Stimulated activated CD8-positive, alpha-beta memory T cell treated with anti-CD3 and anti-CD28 coated beads, Interleukin-15, amount 100 ng/mL, for 24 hours (primary cell): ENCODE data around the gene SRSF2.
"Not testable (repeated sequence)": the region's sequence is repeated elsewhere in the genome, so short reads cannot be mapped to it uniquely, and the experiment has no call there.

Experiments used
- DNase-seq: peaks from one replicate; pipeline ENCODE4 v3.0.0-alpha.2; 2020; ENCODE audit warnings: low read depth

Gene SRSF2

DNA sequence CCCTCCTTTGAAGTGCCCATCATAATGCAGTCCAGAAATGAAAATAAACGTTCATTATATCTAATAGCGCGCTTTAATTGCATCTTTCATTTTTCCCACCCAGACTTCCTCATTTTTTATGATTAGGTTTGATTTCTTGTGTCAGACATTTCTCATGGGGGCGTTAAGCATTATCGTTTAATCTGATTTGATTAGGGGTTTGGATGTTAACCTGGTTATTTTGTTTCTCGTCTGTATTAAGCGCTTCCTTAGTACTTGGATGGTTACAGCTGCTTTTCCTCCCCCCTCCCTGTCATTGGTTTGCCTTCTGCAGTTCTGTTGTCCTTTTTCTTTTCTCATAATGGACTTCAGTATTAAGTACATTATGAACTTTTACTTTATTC is 1.3 kb upstream of the SRSF2 start:
- DNase-seq, result no peak

DNA sequence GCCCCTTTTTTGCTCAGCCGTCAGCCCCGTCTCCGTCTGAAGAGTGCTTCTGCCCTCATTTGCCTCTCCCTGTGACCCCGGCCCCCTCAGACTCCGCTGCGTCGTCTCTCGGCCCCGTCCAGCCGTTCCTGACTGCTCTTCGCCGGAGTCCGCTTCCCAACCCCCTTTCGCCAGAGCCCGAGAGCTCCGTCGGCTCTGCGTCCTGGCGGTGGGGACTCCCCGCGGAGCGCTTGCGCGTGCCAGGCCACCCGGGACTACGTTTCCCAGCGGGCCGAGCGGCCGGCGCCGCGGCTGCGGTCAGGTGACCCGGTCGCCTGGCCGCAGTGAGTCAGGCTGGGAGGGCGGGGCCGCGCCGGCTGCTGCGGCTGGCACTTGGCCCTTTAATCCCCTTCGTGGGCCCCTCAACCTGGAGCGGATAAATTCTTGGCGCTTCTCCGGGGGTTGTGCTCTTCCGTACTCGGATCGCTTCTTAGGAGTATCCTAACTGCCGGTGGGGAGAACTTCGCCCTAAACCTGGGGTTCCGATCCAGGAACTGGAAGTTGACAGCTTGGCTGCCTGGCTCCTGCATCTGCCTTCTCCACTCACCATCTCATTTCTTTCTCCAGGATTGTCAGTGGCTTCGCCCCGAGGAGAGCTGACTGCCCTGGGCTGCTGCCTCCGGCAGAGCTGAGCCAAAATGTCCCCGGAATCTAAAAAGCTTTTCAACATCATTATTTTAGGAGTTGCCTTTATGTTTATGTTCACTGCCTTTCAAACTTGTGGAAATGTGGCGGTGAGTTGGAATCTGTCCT is 741 bp upstream of the SRSF2 start, which contains the start of gene MFSD11:
Gene MFSD11 (plus strand): TSS at position 444 of the 792 bp plus-strand sequence. CDS start 234 bp downstream, at position 678.
- peak; percentile 86 for DNase-seq

DNA sequence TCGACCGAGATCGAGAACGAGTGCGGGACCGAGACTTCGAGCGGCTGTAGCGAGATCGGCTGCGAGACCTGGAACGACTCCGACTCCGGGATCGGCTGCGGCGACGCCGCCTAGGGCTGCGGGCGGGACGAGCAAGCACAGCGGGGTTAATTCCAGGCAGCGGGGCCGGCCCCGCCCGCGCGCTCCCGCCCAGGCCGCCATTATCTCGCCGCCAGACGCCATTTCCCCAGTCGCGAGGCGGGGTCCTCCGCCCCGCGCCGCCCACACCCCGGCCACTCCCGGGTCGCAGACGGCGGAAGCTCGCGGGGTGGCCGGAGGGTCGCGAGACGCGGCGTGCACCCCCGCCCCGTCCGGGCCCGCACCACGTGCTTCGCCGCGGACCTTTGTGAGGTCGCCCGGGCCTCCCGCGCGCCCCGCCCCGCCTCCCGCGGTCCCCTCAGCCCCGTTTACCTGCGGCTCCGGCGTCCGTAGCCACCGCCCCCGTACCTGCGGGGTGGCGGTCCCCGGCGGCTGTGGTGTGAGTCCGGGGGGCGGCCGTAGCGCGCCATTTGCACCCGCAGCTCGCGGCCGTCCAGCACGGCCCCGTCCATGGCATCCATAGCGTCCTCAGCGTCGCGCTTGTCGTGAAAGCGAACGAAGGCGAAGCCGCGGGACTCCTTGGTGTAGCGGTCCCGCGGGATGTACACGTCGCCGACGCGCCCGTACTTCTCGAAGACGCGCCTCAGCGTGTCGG is 616 bp downstream of the SRSF2 start:
- peak; percentile 40 for DNase-seq

DNA sequence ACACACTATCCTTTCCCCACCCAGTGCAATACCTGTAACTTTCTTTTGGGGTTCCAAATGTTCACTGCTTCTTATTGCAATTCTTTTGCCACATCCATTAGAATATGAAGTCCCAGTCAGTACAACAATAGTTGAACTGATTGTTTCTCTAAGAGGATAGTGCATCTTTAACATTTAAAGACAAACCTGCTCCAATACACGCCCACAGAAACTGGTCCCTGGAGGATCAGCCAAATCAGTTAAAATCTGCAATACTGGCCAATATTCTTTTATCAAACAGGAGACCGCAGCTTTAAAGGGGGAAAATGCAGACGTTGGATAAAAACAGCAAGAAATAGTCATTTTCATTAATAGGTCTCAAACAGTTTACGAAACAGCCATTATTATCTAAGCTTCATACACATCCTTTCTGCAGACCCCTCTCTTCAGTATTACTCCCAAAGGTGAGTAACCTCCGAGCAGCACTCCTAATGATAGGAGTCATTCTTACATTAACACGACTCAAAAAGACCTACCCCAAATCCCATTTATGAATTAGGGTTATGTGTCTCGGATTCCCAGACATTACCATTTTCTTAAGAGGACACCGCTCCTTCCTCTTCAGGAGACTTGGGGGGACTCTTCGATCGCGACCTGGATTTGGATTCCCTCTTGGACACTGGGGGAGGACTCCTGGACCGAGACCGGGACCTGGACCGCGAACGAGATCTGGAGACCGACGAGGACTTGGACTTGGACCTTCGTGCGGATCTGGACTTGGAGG is 1.4 kb downstream of the SRSF2 start:
- DNase-seq, result no peak

DNA sequence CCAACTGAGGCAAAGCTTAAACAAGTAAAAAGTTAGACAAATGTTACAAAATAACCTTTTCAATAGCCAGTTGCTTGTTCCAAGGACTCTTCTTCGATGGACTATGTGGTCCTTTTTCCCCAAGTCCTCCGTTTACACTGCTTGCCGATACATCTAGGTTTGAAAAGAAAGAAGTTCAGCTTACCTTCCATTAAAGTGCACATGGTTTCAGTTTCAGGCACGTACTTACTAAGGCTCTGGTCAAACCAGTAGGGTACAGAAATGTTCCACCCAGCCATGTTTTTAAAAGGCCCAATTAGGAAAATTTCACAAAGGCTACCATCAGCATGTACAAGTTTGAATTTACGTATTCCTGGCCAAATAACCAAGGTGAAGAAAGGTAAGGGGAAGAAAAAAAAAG is 2.1 kb downstream of the SRSF2 start:
- no peak for DNase-seq

DNA sequence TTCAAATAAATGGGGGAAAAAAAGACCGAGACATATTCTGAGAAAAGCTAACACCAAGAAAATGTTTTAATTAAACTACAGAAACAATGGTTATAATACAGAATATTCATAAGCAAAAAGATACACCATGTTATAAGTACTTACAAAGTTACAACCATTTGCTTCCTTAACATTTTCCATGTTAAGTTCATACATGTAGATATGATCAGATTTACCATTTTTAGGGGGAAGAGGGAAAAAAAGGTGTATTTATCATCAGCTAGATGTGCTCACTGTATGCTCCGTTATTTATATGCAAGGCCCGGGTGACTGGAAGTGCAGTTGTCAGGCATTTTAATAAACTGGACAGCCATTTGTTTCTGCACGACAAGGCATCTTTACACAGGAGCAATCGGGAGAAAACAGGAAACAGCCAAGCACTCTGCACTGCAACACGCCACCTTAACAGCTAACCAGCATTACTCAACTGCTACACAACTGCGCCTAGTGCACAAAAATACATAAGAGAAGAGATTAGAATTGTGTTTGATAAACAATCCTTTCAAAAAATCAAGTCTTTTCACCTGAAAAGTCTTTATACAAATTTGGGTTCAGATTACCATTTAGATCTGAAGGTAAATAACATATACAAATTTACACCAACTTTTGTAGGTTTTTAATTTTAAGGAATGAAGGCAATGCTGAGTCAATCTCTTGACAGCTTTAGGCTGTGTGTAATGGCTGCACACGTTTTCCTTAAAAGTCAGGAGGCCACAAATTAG is 2.9 kb downstream of the SRSF2 start:
- no peak for DNase-seq

DNA sequence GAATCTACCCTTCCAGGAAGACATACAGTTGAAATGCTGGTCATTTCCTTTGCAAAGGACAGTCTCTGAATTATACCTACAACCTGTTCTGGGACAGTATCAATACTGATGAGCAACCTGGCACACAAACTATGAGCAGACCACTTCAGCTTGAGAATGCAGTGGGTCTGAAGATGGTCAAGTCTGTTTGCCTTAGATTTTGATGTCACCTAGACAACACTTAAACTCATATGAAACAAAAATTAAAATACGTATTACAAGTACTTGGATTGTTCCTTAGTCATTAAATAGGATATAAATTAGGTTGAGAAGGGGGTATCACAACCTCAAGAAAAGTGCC is 3.5 kb downstream of the SRSF2 start:
- no peak for DNase-seq

DNA sequence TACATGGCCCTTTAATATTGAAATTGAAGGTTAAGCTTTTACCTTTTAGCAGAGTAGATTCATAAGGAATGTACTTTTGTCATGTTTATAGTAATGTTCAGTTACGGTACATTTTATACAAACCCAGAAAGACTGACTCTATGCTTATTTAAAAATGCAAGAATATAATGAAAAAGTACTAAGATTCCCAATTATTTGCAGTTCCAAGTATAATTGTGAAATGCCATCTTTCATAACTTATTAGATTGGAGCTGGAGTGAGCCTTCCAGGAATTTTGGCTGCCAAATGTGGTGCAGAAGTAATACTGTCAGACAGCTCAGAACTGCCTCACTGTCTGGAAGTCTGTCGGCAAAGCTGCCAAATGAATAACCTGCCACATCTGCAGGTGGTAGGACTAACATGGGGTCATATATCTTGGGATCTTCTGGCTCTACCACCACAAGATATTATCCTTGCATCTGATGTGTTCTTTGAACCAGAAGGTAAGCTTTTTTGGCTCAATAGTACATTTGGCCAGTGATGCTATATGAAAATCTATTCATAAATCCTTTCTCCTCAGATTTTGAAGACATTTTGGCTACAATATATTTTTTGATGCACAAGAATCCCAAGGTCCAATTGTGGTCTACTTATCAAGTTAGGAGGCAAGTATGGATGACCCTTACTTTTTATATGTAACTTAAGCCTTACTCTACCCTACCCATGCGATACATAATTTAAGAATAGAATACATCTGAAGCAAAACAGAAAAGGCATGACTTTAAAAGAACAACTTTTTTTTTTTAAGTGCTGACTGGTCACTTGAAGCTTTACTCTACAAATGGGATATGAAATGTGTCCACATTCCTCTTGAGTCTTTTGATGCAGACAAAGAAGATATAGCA is 4.2 kb downstream of the SRSF2 start:
- no peak for DNase-seq

DNA sequence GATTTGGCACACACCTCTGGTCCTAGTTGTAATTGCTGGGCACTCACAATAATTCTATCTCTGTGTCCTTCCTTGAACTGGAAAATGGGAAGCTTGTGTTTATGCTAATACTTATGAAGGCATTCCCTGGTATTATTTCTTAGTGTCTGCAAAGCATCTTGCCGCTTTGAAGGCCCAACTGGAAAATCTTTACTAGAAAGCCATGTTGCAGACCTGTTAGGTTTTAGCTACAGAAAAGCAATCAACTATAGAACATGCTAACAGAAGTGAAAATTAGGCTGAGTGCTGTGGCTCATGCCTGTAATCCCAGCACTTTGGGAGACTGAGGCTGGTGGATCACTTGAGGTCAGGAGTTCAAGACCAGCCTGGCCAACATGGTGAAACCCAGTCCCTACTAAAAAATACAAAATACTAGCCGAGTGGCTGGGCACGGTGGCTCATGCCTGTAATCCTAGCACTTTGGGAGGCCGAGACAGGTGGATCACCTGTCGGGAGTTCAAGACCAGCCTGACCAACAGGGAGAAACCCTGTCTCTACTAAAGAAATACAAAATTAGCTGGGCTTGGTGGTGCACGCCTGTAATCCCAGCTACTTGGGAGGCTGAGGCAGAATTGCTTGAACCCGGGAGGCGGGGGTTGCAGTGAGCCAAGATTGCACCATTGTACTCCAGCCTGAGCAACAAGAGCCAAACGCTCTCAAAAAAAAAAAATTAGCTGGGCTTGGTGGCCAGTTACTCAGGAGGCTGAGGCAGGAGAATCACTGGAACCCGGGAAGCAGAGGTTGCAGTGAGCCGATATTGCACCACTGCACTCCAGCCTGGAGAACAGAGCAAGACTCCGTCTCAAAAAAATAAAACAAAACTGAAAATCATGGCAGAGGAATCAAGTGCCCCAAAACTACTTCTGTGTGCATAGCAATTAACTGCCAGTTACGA is 5.1 kb downstream of the SRSF2 start:
- DNase-seq, result not testable (repeated sequence)

DNA sequence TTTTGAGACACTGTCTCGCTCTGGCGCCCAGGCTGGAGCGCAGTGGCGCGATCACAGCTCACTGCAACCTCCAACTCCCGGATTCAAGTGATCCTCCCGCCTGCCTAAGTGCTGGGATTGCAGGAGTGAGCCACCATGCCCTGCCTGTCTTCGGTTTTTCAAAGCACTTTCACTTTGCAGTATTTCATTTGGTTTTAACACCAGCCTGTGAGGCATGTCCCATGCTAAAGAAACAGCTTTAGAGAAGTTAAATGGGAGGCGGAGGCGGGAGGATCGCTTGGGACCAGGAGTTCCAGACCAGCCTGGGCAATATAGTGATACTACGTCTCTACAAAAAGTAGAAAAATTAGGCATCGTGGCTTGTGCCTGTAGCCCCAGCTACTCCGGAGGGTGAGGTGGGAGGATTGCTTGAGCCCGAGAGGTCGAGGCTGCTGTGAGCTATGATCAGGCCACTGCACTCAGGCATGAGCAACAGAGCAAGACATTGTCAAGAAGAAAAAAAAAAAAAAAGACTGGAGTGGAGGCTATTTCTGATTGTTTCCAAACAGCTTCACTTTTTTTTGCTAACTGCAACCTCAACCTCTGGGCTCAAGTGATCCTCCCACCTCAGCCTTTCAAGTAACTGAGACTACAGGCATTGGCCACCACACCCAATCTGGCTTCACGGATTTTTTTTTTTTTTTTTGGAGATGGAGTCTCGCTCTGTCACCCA is 9.2 kb downstream of the SRSF2 start:
- DNase-seq, result no peak

DNA sequence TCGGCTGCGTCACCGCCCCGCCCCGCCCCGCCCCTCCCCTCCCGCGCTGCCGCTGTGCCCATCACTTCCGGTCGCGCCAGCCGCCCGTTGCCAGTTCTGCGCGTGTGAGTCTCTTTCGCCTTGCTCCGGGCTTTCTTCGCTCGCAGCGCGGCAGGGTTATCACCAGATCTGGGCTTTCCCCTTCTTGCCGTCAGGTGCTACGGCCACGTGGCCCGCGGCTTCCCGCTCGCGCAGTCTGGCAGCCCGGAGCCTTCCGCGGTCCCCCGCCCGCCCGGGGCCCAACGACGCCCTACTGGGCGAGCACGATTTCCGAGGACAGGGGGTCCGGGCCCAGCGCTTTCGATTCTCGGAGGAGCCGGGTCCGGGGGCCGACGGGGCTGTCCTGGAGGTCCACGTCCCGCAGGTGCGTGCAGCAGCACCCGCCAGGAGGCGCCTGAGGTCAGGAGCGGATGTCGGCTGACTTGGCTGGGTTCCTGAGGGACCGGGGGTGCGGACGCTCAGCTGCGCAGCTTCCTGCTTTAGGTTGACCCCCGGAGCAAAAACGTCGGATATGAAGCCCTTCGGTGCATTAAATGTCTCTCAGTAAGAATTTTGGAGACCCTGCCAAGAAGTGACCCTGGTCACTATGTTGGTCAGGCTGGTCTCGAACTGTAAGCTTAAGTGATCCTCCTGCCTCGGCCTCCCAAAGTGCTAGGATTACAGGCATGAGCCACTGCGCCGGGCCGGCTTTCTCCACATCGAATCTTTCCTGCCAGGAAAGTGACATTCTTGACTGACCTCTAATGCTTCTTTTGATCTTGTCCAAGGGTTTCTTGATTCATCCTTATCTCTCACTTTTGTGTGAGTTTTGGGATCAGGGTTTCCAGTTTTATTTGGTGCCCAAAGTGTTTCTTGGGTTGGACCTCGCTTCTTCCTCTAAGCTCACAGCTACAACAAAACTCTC is 10.1 kb downstream of the SRSF2 start, which contains the start of gene METTL23:
Gene METTL23 (plus strand): TSS at position 64 of the 943 bp plus-strand sequence. CDS start 2,872 bp downstream, outside the sequence.
- peak; percentile 74 for DNase-seq

DNA sequence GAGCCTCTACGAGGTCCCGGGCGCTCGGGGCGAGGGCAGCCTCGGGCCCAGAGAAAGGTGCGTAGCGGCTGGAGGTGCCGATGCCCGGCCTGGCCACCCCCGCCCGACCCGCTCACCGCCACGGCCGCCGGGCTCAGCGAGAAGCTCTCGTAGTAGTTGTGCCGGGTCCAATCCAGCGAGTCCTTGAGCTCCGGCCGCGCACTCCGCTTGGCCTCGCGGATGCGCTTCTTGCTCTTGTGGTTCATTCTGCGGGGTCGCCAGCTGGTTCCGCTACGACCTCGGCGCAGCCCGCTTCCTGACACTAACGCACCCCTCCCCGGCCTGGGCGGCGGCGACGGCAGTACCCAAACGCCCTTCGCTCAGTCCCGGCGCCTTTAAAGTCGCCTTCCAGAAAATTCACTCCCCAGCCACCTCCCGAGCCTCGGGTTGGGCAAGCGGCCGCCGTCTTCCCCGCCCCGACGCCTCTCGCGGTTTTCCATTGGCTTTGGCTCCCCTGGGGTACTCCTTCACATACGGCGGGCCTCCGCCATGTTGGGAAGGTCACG is 10.8 kb downstream of the SRSF2 start, which contains the start of gene JMJD6:
Gene JMJD6 (minus strand): TSS at position 376 of the 545 bp plus-strand sequence. CDS start 131 bp downstream, at position 245.
- DNase-seq, result no peak

DNA sequence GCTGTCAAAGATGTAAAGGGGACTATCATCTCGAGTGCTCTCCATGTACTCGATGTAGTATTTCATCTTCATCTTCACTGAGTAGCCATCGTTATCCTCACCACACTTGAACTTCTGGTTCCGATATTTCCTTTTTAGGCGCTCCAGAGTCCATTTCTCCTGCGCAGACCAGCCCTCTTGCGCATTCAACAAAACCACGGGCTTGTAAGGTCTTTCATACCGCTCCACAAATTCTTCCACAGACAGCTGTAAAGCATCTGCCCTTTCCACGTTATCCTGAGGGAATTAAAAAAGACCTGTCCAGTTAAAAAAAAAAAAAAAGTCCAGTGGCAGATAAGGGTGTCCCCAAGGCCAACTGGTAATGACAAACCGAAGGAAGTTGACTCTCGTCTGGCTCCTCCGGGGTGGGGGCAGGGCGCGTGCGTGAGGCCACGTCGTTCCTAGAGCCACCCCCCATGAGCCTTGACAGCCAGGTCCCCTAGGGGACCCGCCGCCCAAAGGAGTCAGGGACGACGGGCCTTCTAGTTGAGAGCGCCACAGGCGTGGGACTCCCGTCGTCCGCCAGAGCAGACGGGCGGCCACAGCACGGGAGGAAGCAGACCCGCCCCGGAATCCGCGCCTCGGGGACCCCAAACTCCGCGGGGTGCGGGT is 11.4 kb downstream of the SRSF2 start:
- peak; percentile 43 for DNase-seq

DNA sequence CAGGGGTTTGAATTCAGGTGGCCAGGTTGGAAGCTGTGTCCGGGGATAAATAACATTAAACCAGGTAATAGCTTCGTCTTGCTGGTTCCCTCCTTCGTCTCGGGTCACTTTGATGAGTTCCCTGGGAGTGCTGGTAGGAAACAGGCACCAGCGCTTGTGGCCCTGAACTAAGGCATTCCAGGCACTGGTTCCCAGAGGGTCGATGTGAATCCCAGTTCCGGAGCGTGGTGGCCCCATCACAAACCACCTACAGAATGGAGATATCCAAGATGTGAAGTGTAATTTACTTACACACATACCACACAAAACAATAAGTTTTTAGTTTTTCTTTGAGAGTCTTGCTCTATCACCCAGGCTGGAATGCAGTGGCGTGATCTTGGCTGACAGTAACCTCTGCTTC is 13.3 kb downstream of the SRSF2 start:
- no peak for DNase-seq

DNA sequence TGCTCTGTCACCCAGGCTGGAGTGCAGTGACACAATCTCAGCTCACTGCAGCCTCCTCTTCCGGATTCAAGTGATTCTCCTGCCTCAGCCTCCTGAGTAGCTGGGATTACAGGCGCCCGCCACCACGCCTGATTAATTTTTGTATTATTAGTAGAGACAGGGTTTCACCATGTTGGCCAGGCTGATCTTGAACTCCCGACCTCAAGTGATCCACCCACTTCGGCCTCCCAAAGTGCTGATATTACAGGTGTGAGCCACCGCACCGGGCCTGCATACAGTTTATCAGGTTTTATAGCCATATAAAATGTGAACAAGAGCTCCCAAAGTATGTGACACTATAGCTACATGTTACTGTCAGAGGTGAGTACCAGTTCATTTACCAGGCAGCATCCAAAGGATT is 14.2 kb downstream of the SRSF2 start:
- DNase-seq, result not testable (repeated sequence)

DNA sequence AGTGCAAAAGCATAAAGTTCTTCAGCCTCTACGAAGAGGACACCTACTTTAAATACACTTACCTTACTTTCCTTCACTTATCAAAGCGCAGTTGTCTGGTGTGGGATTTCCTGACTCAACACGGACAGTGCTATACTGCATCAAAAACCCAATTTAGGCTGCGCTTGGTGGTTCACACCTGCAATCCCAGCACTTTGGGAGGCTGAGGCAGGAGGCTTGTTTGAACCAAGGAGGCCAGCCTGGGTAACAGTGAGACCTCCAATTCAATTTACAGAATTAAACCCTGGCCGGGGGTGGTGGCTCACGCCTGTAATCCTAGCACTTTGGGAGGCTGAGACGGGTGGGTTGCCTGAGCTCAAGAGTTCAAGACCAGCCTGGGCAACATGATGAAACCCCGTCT is 14.9 kb downstream of the SRSF2 start:
- no peak for DNase-seq

DNA sequence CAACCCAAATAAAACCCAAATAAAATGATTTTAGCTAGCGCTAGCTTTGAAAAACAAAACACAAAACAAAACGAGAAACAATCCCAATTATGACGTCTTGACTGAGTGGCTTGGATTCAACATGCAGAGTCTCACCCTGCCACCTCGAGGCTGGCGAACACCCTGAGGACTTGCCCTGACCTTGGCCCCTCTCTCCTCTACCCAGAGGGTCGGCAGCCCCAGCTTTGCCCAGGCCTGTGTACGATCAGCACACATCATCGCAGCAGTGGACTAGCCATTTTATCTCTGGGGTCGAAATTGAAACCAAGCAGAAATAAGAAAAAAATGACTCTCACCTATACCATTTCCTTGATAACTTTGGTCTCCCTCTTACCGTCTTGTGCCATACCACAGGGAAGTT is 15.7 kb downstream of the SRSF2 start:
- DNase-seq, result no peak
